HAP-1 (cell line): ENCODE measurements around the gene OCRL.

Source experiments
- DNase-seq, 2 experiments: peaks; one replicate each; pipeline ENCODE4 v3.0.0-alpha.2; 2016 to 2020; ENCODE audit warnings: low spot score in 2 of 2
- H3K27me3 ChIP-seq: fragments of 250-450 bp; sonication (Bioruptor Pico); 2 replicates; pipeline ENCODE4 v1.5.1; 2020; ENCODE audit warnings: low read depth, mild to moderate bottlenecking, moderate library complexity
- H3K36me3 ChIP-seq: fragments of 250-450 bp; sonication (Bioruptor Pico); replicated peaks from 2 replicates; pipeline ENCODE4 v1.5.1; 2020; ENCODE audit warnings: mild to moderate bottlenecking
- H3K4me1 ChIP-seq: fragments of 250-450 bp; sonication (Bioruptor Pico); 2 replicates; pipeline ENCODE4 v1.5.1; 2020; ENCODE audit warnings: mild to moderate bottlenecking
- H3K4me3 ChIP-seq: fragments of 250-450 bp; sonication (Bioruptor Pico); 2 replicates; pipeline ENCODE4 v1.5.1; 2020; ENCODE audit warnings: mild to moderate bottlenecking, moderate library complexity
- H3K9me3 ChIP-seq: fragments of 250-450 bp; sonication (Bioruptor Pico); 2 replicates; pipeline ENCODE4 v1.5.1; 2020; ENCODE audit warnings: mild to moderate bottlenecking, moderate library complexity
- in situ Hi-C: fragments of 300-500 bp; cut with MboI; formaldehyde crosslinking; loops from 3 replicates; pipeline ENCODE4 v1.14.3; 2020; ENCODE audit warnings: low sequenced_read_pairs, inconsistent platforms, mixed read lengths

The OCRL gene

GRCh38 chrX:129637217-129638109 is 97.4 kb downstream of the OCRL start:
- no peak overlapping the region for H3K4me3 ChIP-seq
- in situ Hi-C loops, result loop anchor here (10.0 kb wide), 2 partner anchors 87 to 187 kb away; no protein-coding TSS in a partner anchor
- no peaks in the 10 kb centered on the region for H3K9me3 ChIP-seq
- H3K36me3 ChIP-seq, result no peaks in the 10 kb centered on the region
- H3K4me1 ChIP-seq, result no peaks in the 10 kb centered on the region
- H3K27me3 ChIP-seq, result no peaks in the 10 kb centered on the region
- peak; percentile 48 to 87 for DNase-seq

- no peaks in the 10 kb centered on the region for H3K4me1 ChIP-seq
- H3K27me3 ChIP-seq, result no peaks in the 10 kb centered on the region
- no peaks in the 10 kb centered on the region for H3K36me3 ChIP-seq
- in situ Hi-C loops, result loop anchor here (10.0 kb wide), 2 partner anchors 86 to 186 kb away; no protein-coding TSS in a partner anchor
- no peak for DNase-seq
- H3K4me3 ChIP-seq, result no peak overlapping the region
- no peaks in the 10 kb centered on the region for H3K9me3 ChIP-seq
These were observed 98.9 kb downstream of the OCRL start for GRCh38 chrX:129638917-129639316.

GRCh38 chrX:129640737-129641136 is 100.7 kb downstream of the OCRL start:
- Histone ChIP-seq H3K36me3 (no peaks in the 10 kb centered on the region), H3K9me3 (no peaks in the 10 kb centered on the region), H3K4me1 (no peaks in the 10 kb centered on the region), H3K27me3 (no peaks in the 10 kb centered on the region), H3K4me3 (no peak overlapping the region)
- DNase-seq, result no peak
- in situ Hi-C loops, result no loop called here

GRCh38 chrX:129641469-129641868 is 101.4 kb downstream of the OCRL start:
- in situ Hi-C loops, result no loop called here
- Histone ChIP-seq H3K36me3 (no peaks in the 10 kb centered on the region), H3K9me3 (no peaks in the 10 kb centered on the region), H3K27me3 (no peaks in the 10 kb centered on the region), H3K4me1 (no peaks in the 10 kb centered on the region), H3K4me3 (no peak overlapping the region)
- DNase-seq, result no peak

- Histone ChIP-seq H3K27me3 (no peaks in the 10 kb centered on the region), H3K4me1 (no peaks in the 10 kb centered on the region), H3K9me3 (no peaks in the 10 kb centered on the region), H3K4me3 (no peak overlapping the region), H3K36me3 (no peaks in the 10 kb centered on the region)
- DNase-seq, result no peak
- in situ Hi-C loops, result no loop called here
These were observed 101.9 kb downstream of the OCRL start for GRCh38 chrX:129641941-129642340.
